ENCODE data around the gene PDLIM1.

Gene PDLIM1

DNA sequence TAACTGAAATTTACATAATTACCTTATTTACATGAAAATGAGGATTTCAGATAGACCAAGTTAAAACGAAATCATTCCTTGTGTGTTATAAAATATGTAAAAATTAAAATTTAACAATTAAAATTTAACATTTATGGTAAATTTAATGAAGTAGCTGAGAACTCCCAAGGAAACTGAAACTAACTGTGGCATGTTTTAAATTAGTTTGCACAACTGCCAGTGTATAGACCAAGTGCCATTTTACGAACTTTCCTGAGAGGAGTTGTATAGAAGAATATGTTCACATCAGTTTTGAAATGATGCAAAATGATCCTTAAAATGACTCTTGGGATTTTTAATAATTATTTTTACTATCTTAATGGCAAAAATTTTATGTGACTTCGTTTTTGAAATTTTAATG is 23.6 kb downstream of the PDLIM1 start:
- H3K4me2 ChIP-seq (ENCODE audit: low read depth, low read length, poor library complexity, severe bottlenecking): no peak overlapping the region
- TF ChIP-seq EZH2phosphoT487 (conservative IDR thresholded peaks at IDR 0.05; ENCODE audit: low read length): no peak
- TF ChIP-seq, protein P1, sequence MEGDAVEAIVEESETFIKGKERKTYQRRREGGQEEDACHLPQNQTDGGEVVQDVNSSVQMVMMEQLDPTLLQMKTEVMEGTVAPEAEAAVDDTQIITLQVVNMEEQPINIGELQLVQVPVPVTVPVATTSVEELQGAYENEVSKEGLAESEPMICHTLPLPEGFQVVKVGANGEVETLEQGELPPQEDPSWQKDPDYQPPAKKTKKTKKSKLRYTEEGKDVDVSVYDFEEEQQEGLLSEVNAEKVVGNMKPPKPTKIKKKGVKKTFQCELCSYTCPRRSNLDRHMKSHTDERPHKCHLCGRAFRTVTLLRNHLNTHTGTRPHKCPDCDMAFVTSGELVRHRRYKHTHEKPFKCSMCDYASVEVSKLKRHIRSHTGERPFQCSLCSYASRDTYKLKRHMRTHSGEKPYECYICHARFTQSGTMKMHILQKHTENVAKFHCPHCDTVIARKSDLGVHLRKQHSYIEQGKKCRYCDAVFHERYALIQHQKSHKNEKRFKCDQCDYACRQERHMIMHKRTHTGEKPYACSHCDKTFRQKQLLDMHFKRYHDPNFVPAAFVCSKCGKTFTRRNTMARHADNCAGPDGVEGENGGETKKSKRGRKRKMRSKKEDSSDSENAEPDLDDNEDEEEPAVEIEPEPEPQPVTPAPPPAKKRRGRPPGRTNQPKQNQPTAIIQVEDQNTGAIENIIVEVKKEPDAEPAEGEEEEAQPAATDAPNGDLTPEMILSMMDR (IDR thresholded peaks at IDR 0.05; ENCODE audit: insufficient read depth, low read length, poor library complexity, severe bottlenecking): no peak
- no peaks in the 10 kb centered on the region for H4K20me1 ChIP-seq (ENCODE audit: low read depth, low read length)
- H3F3A ChIP-seq (ENCODE audit: insufficient read depth): no peaks in the 10 kb centered on the region
- no peaks in the 10 kb centered on the region for H3K9me2 ChIP-seq (replicated peaks; ENCODE audit: insufficient read depth, low read length)
- no peak overlapping the region for H3K4me3 ChIP-seq (ENCODE audit: insufficient read depth, low read length, poor library complexity, severe bottlenecking)
- H3K79me2 ChIP-seq (ENCODE audit: insufficient read depth, low read length): no peaks in the 10 kb centered on the region
- peaks cover 7% of the 10 kb centered on the region; the same call in 1 of the 2 replicates for H3K36me3 ChIP-seq (ENCODE audit: low read length)
- no peaks in the 10 kb centered on the region for H3K9me3 ChIP-seq (ENCODE audit: insufficient read depth, low read length)
- H3K27me3 ChIP-seq (ENCODE audit: low read length): no peaks in the 10 kb centered on the region
- H3K27ac ChIP-seq (ENCODE audit: low read depth, low read length): no peak overlapping the region
- no peak overlapping the region for H2AFZ ChIP-seq (ENCODE audit: low read depth, low read length, severe bottlenecking)
- H3K9ac ChIP-seq (ENCODE audit: low read length): no peak overlapping the region

DNA sequence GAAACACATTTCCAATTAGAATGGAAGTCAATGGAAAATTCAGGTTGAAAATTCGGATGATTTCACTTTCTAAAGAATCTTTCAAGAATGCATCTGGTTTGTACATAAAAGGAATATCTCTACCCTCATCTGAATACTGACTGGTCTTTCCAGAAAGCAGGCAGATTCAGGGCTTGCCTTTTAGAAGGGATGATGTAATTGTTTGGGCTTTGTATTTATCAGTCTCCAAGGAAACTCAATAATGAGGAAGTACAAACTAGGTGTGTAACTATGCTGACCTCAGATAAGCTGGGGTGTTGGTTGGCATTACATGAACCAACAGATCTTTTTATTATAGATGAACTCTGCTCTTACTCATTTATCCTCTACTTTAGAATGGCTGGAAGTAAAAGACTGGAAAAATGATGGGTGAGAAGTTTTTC is 24.1 kb downstream of the PDLIM1 start:
- Histone ChIP-seq H3K4me2 (ENCODE audit: low read depth, low read length, poor library complexity, severe bottlenecking) (no peak overlapping the region), H3K79me2 (ENCODE audit: insufficient read depth, low read length) (no peaks in the 10 kb centered on the region), H3K36me3 (ENCODE audit: low read length) (peaks cover 7% of the 10 kb centered on the region; the same call in 1 of the 2 replicates), H3K9me3 (ENCODE audit: insufficient read depth, low read length) (no peaks in the 10 kb centered on the region), H3F3A (ENCODE audit: insufficient read depth) (no peaks in the 10 kb centered on the region), H2AFZ (ENCODE audit: low read depth, low read length, severe bottlenecking) (no peak overlapping the region), H3K9ac (ENCODE audit: low read length) (no peak overlapping the region), H3K27me3 (ENCODE audit: low read length) (no peaks in the 10 kb centered on the region), H3K27ac (ENCODE audit: low read depth, low read length) (no peak overlapping the region), H3K9me2 (replicated peaks; ENCODE audit: insufficient read depth, low read length) (no peaks in the 10 kb centered on the region), H4K20me1 (ENCODE audit: low read depth, low read length) (no peaks in the 10 kb centered on the region), H3K4me3 (ENCODE audit: insufficient read depth, low read length, poor library complexity, severe bottlenecking) (no peak overlapping the region)
- TF ChIP-seq EZH2phosphoT487 (conservative IDR thresholded peaks at IDR 0.05; ENCODE audit: low read length): no peak
- TF ChIP-seq, protein P1 (IDR thresholded peaks at IDR 0.05; ENCODE audit: insufficient read depth, low read length, poor library complexity, severe bottlenecking): no peak

DNA sequence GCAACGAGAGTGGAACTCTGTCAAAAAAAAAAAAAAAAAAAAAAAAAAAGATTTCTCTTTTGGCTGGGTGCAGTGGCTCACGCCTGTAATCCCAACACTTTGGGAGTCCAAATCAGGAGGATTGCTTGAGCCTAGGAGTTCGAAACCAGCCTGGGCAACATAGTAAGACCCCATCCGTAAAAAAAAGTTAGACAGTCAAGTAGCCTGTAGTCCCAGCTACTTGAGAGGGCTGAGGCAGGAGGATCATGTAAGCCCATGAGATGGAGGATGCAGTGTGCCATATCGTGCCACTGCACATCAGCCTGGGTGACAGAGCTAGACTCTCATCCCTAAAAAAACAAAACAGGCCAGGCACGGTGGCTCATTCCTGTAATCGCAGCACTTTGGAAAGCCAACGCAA is 25.2 kb downstream of the PDLIM1 start:
- Histone ChIP-seq H3K79me2 (ENCODE audit: insufficient read depth, low read length) (no peaks in the 10 kb centered on the region), H3F3A (ENCODE audit: insufficient read depth) (no peaks in the 10 kb centered on the region), H3K27me3 (ENCODE audit: low read length) (no peaks in the 10 kb centered on the region), H3K9me2 (replicated peaks; ENCODE audit: insufficient read depth, low read length) (no peaks in the 10 kb centered on the region), H2AFZ (ENCODE audit: low read depth, low read length, severe bottlenecking) (no peak overlapping the region), H3K4me3 (ENCODE audit: insufficient read depth, low read length, poor library complexity, severe bottlenecking) (no peak overlapping the region), H3K36me3 (ENCODE audit: low read length) (peaks cover 7% of the 10 kb centered on the region; the same call in 1 of the 2 replicates), H3K27ac (ENCODE audit: low read depth, low read length) (no peak overlapping the region), H4K20me1 (ENCODE audit: low read depth, low read length) (no peaks in the 10 kb centered on the region), H3K9ac (ENCODE audit: low read length) (no peak overlapping the region), H3K9me3 (ENCODE audit: insufficient read depth, low read length) (no peaks in the 10 kb centered on the region), H3K4me2 (ENCODE audit: low read depth, low read length, poor library complexity, severe bottlenecking) (no peak overlapping the region)
- no peak for TF ChIP-seq EZH2phosphoT487 (conservative IDR thresholded peaks at IDR 0.05; ENCODE audit: low read length)
- TF ChIP-seq, protein P1 (IDR thresholded peaks at IDR 0.05; ENCODE audit: insufficient read depth, low read length, poor library complexity, severe bottlenecking): no peak
